Neural cell (in vitro differentiated cells): ENCODE results near the gene MYOCOS. TPM values are rescaled to one million over a fixed set of nuclear protein-coding genes. Genes with fewer than 3 reads are reported as not detected.
"Not testable (repeated sequence)": the region's sequence is repeated elsewhere in the genome, so short reads cannot be mapped to it uniquely, and the experiment has no call there.

Experiments used
- H2AFZ ChIP-seq: fragments of 200-600, 300-800 bp; sonication (generic), shearing (Covaris generic); 2 replicates; pipeline ENCODE4 v1.6.0; 2014; ENCODE audit warnings: low read depth, mild to moderate bottlenecking, antibody characterized with exemption, low read length, moderate library complexity
- H3F3A ChIP-seq: fragments of 200-600 bp; shearing (Covaris generic); 2 replicates; pipeline ENCODE4 v1.6.1; 2016; ENCODE audit warnings: mild to moderate bottlenecking, moderate library complexity, mixed read lengths, antibody characterized with exemption, low read length; ENCODE audit not compliant: insufficient read depth, poor library complexity, severe bottlenecking
- H3K27ac ChIP-seq: fragments of 200-600, 300-800 bp; sonication (generic), shearing (Covaris generic); 2 replicates; pipeline ENCODE4 v1.5.1; 2014; ENCODE audit warnings: mild to moderate bottlenecking, low read length, moderate library complexity
- H3K27me3 ChIP-seq: fragments of 300-800, 200-600 bp; sonication (generic), shearing (Covaris generic); 2 replicates; pipeline ENCODE4 v1.6.0; 2014; ENCODE audit warnings: mild to moderate bottlenecking, low read depth, low read length, moderate library complexity; ENCODE audit not compliant: insufficient read depth
- H3K36me3 ChIP-seq: fragments of 300-800, 200-600 bp; sonication (generic), shearing (Covaris generic); 2 replicates; pipeline ENCODE4 v1.5.1; 2014; ENCODE audit warnings: mild to moderate bottlenecking, antibody characterized with exemption, low read length, moderate library complexity; ENCODE audit not compliant: insufficient read depth
- H3K4me2 ChIP-seq: fragments of 300-800, 200-600 bp; sonication (generic), shearing (Covaris generic); 2 replicates; pipeline ENCODE4 v1.6.0; 2014; ENCODE audit warnings: mild to moderate bottlenecking, low read length
- H3K4me3 ChIP-seq: fragments of 300-800, 200-600 bp; sonication (generic), shearing (Covaris generic); 2 replicates; pipeline ENCODE4 v1.5.1; 2014; ENCODE audit warnings: mild to moderate bottlenecking, low read length, moderate library complexity
- H3K79me2 ChIP-seq: fragments of 200-600 bp; shearing (Covaris generic); replicated peaks from 2 replicates; pipeline ENCODE4 v1.6.0; 2014; ENCODE audit warnings: mild to moderate bottlenecking, low read length, moderate library complexity; ENCODE audit not compliant: insufficient read depth
- H3K9ac ChIP-seq: fragments of 300-800, 200-600 bp; sonication (generic), shearing (Covaris generic); 2 replicates; pipeline ENCODE4 v1.6.1; 2016; ENCODE audit warnings: mild to moderate bottlenecking, low read length, mixed read lengths
- H3K9me2 ChIP-seq: fragments of 200-600 bp; shearing (Covaris generic); 2 replicates; pipeline ENCODE4 v1.6.1; 2016; ENCODE audit warnings: mild to moderate bottlenecking, low read length, mixed read lengths; ENCODE audit not compliant: insufficient read depth
- H3K9me3 ChIP-seq: fragments of 200-600, 300-800 bp; sonication (generic), shearing (Covaris generic); 2 replicates; pipeline ENCODE4 v1.6.1; 2016; ENCODE audit warnings: mild to moderate bottlenecking, mixed run types, low read length, moderate library complexity, mixed read lengths
- H4K20me1 ChIP-seq: fragments of 200-600 bp; shearing (Covaris generic); 2 replicates; pipeline ENCODE4 v1.6.1; 2016; ENCODE audit warnings: mild to moderate bottlenecking, mixed run types; ENCODE audit not compliant: insufficient read depth
- CTCF ChIP-seq: fragments of 450-650 bp; IDR thresholded peaks from 2 replicates; pipeline ENCODE4 v1.5.1; 2014; ENCODE audit warnings: antibody characterized with exemption, mild to moderate bottlenecking, moderate library complexity; ENCODE audit not compliant: poor library complexity, severe bottlenecking
- EP300 ChIP-seq: fragments of 450-650 bp; conservative IDR thresholded peaks from 2 replicates; pipeline ENCODE4 v1.6.1; 2014; ENCODE audit warnings: antibody characterized with exemption, mild to moderate bottlenecking, moderate library complexity; ENCODE audit not compliant: poor library complexity, severe bottlenecking
- EZH2 ChIP-seq: fragments of 200-600, 300-800 bp; shearing (Covaris generic), sonication (generic); IDR thresholded peaks from 2 replicates; pipeline ENCODE4 v1.6.1; 2014; ENCODE audit warnings: antibody characterized with exemption, low read length, borderline replicate concordance, mild to moderate bottlenecking; ENCODE audit not compliant: insufficient read depth, poor library complexity, severe bottlenecking
- MXI1 ChIP-seq: fragments of 450-650 bp; conservative IDR thresholded peaks from 2 replicates; pipeline ENCODE4 v1.6.1; 2014; ENCODE audit warnings: antibody characterized with exemption, mild to moderate bottlenecking; ENCODE audit not compliant: poor library complexity, severe bottlenecking
- POLR2AphosphoS5 ChIP-seq: IDR thresholded peaks from 2 replicates; pipeline ENCODE4 v1.6.1; 2012
- RAD21 ChIP-seq: fragments of 450-650 bp; conservative IDR thresholded peaks from 2 replicates; pipeline ENCODE4 v1.6.1; 2014; ENCODE audit warnings: antibody characterized with exemption, mild to moderate bottlenecking, moderate library complexity
- REST ChIP-seq: IDR thresholded peaks from 2 replicates; pipeline ENCODE4 v1.6.1; 2012; ENCODE audit warnings: borderline replicate concordance
- SMC3 ChIP-seq: fragments of 450-650 bp; conservative IDR thresholded peaks from 2 replicates; pipeline ENCODE4 v1.6.1; 2014; ENCODE audit warnings: antibody characterized with exemption, mild to moderate bottlenecking, moderate library complexity; ENCODE audit not compliant: poor library complexity
- TAF1 ChIP-seq: IDR thresholded peaks from 2 replicates; pipeline ENCODE4 v1.6.1; 2012; ENCODE audit warnings: low read depth
- polyA plus RNA-seq: library from polyadenylated mRNA; depleted of rRNA; stranded (reverse); fragments of >200 nt; gene quantifications from 2 replicates; pipeline ENCODE4 v1.2.3, GENCODE V29; 2014

Gene MYOCOS
- polyA plus RNA-seq, 1 donor from 2014 or later, result not detected

- Histone ChIP-seq H3K4me3 (no peak overlapping the region), H2AFZ (no peak overlapping the region), H3K9me3 (no peaks in the 10 kb centered on the region), H3K9ac (no peak overlapping the region), H3K36me3 (no peaks in the 10 kb centered on the region), H3K79me2 (no peaks in the 10 kb centered on the region), H3K27me3 (no peaks in the 10 kb centered on the region), H3F3A (no peaks in the 10 kb centered on the region), H4K20me1 (no peaks in the 10 kb centered on the region), H3K4me2 (no peak overlapping the region), H3K27ac (no peak overlapping the region), H3K9me2 (no peaks in the 10 kb centered on the region)
- TF ChIP-seq RAD21, result no peak
- no peak for TF ChIP-seq CTCF
- no peak for TF ChIP-seq POLR2AphosphoS5
These were observed 24.8 kb upstream of the MYOCOS start for GRCh38 chr1:171597203-171597602.

- not testable (repeated sequence) for H4K20me1 ChIP-seq, H3F3A ChIP-seq, H3K79me2 ChIP-seq, H3K9me2 ChIP-seq, H3K27ac ChIP-seq, H2AFZ ChIP-seq, H3K27me3 ChIP-seq, H3K4me2 ChIP-seq, H3K4me3 ChIP-seq, H3K9me3 ChIP-seq, H3K36me3 ChIP-seq, H3K9ac ChIP-seq
These were observed 21.7 kb upstream of the MYOCOS start for GRCh38 chr1:171600310-171600709.

- Histone ChIP-seq H3K36me3 (no peaks in the 10 kb centered on the region), H3K4me2 (no peak overlapping the region), H3K9ac (no peak overlapping the region), H3K9me2 (no peaks in the 10 kb centered on the region), H4K20me1 (no peaks in the 10 kb centered on the region), H2AFZ (no peak overlapping the region), H3K27me3 (no peaks in the 10 kb centered on the region), H3K4me3 (no peak overlapping the region), H3K9me3 (no peaks in the 10 kb centered on the region), H3F3A (no peaks in the 10 kb centered on the region), H3K79me2 (no peaks in the 10 kb centered on the region), H3K27ac (no peak overlapping the region)
- no peak for TF ChIP-seq POLR2AphosphoS5
- no peak for TF ChIP-seq RAD21
- no peak for TF ChIP-seq TAF1
- TF ChIP-seq EZH2, result no peak
- TF ChIP-seq MXI1, result no peak
- TF ChIP-seq SMC3, result no peak
- no peak for TF ChIP-seq EP300
- no peak for TF ChIP-seq CTCF
- no peak for TF ChIP-seq REST
These were observed 21.2 kb upstream of the MYOCOS start for GRCh38 chr1:171600862-171601261.

GRCh38 chr1:171603042-171603441 lies 19.0 kb upstream of the MYOCOS start:
- not testable (repeated sequence) for H4K20me1 ChIP-seq

More at GRCh38 chr1:171603042-171603441, 19.0 kb upstream of the MYOCOS start:
- not testable (repeated sequence) for H2AFZ ChIP-seq, H3K9me3 ChIP-seq, H3K79me2 ChIP-seq, H3K4me3 ChIP-seq, H3K27ac ChIP-seq, H3K27me3 ChIP-seq, H3K9ac ChIP-seq, H3K4me2 ChIP-seq, H3F3A ChIP-seq, H3K9me2 ChIP-seq, H3K36me3 ChIP-seq
